Vagina (tissue), 2 donors: ENCODE measurements around the gene FGR. TPM values are rescaled to one million over a fixed set of nuclear protein-coding genes. Genes with fewer than 3 reads are reported as not detected.
"Not testable (repeated sequence)": the region's sequence is repeated elsewhere in the genome, so short reads cannot be mapped to it uniquely, and the experiment has no call there.

Experiments
- DNase-seq, 2 donors: peaks; one replicate each; pipeline ENCODE4 v3.0.0-alpha.2; 2017; ENCODE audit errors: extremely low spot score in 2 of 2
- H3K27ac ChIP-seq: fragments of 200-600 bp; sonication (generic); one replicate; pipeline ENCODE4 v1.5.1; 2019
- H3K27me3 ChIP-seq: fragments of 200-600 bp; sonication (generic); one replicate; pipeline ENCODE4 v1.5.1; 2019
- H3K36me3 ChIP-seq, 2 donors: fragments of 200-600 bp; sonication (generic); one replicate each; pipeline ENCODE4 v1.5.1; 2017 to 2019
- H3K4me1 ChIP-seq: fragments of 200-600 bp; sonication (generic); one replicate; pipeline ENCODE4 v1.5.1; 2019
- H3K4me3 ChIP-seq, 2 donors: fragments of 200-600 bp; sonication (generic); 1 replicate in 1 of 2; 2 replicates in 1 of 2; pipeline ENCODE4 v1.5.1; 2016 to 2019
- H3K9me3 ChIP-seq: fragments of 200-600 bp; sonication (generic); one replicate; pipeline ENCODE4 v1.5.1; 2019
- POLR2A ChIP-seq, 2 donors: fragments of 450-650 bp; IDR thresholded peaks; one replicate each; pipeline ENCODE4 v1.6.1; 2017; ENCODE audit warnings: antibody characterized with exemption in 2 of 2, mild to moderate bottlenecking in 2 of 2, moderate library complexity in 2 of 2
- POLR2AphosphoS5 ChIP-seq, 2 donors: sonication (generic); formaldehyde crosslinking; IDR thresholded peaks; one replicate each; pipeline ENCODE4 v1.9.0; 2017; ENCODE audit warnings: antibody characterized with exemption in 2 of 2, mild to moderate bottlenecking in 2 of 2, low read depth in 1 of 2; ENCODE audit not compliant: insufficient read depth in 1 of 2
- intact Hi-C: fragments of 100-400 bp; cut with DNase I; formaldehyde crosslinking; loops from one replicate; pipeline ENCODE4 v1.15.1; 2023
- total RNA-seq: library from RNA; depleted of rRNA; stranded (reverse); fragments of >200 nt; gene quantifications from one replicate; pipeline ENCODE4 v1.2.3, GENCODE V29; 2016
- TF ChIP-seq, protein P1 (sequence below), 3 experiments: fragments of 450-650 bp in 2 of 3; fragments of 200-600 bp in 1 of 3; sonication (generic) in 1 of 3; IDR thresholded peaks; one replicate each; pipeline ENCODE4 v1.5.1; 2017 to 2019; ENCODE audit warnings: antibody characterized with exemption in 3 of 3, mild to moderate bottlenecking in 2 of 3, moderate library complexity in 2 of 3

The FGR gene
- 18.4 TPM for total RNA-seq

DNA sequence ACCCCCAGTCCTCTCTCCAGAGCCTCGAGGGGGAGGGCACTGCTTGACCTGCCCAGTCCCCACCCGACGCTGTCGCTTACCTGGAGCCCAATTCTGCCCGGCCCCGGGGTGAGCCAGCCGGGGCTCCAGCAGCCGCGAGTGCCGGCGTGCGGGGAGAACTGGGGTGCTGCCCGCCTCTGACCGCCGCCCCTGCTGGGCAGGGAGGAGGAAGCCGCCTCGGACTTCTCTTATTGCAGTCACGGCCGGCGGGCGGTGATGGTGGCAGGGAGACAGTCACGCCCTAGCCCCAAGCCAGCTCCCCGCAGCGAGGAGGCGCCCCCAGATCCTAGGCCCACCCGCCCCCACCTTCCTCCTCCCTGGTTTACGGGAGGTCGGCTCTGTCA lies at the start of gene FGR:
FGR (minus strand) TSS at position 201 of the 383 bp plus-strand sequence. CDS start 11,269 bp downstream, outside the sequence.
- no peaks in the 10 kb centered on the region for H3K9me3 ChIP-seq
- intact Hi-C loops, result no loop called here
- TF ChIP-seq POLR2A (IDR thresholded peaks at IDR 0.05) (no peak), POLR2AphosphoS5 (IDR thresholded peaks at IDR 0.05; ENCODE audit: insufficient read depth in 1 of 2, low read depth in 1 of 2) (no peak)
- TF ChIP-seq, protein P1, sequence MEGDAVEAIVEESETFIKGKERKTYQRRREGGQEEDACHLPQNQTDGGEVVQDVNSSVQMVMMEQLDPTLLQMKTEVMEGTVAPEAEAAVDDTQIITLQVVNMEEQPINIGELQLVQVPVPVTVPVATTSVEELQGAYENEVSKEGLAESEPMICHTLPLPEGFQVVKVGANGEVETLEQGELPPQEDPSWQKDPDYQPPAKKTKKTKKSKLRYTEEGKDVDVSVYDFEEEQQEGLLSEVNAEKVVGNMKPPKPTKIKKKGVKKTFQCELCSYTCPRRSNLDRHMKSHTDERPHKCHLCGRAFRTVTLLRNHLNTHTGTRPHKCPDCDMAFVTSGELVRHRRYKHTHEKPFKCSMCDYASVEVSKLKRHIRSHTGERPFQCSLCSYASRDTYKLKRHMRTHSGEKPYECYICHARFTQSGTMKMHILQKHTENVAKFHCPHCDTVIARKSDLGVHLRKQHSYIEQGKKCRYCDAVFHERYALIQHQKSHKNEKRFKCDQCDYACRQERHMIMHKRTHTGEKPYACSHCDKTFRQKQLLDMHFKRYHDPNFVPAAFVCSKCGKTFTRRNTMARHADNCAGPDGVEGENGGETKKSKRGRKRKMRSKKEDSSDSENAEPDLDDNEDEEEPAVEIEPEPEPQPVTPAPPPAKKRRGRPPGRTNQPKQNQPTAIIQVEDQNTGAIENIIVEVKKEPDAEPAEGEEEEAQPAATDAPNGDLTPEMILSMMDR (IDR thresholded peaks at IDR 0.05), result no peak
- no peaks in the 10 kb centered on the region for H3K27me3 ChIP-seq
- H3K4me3 ChIP-seq, result peak within 1 kb of the TSS; percentile 50 to 52
- peak within 1 kb of the TSS; percentile 65 for H3K27ac ChIP-seq
- H3K36me3 ChIP-seq, result no peaks in the 10 kb centered on the region
- H3K4me1 ChIP-seq, result peaks cover 47% of the 10 kb centered on the region
- no peak for DNase-seq

GRCh38 chr1:27684176-27684575 lies 49.2 kb upstream of the FGR start:
- TF ChIP-seq POLR2A (IDR thresholded peaks at IDR 0.05) (no peak), POLR2AphosphoS5 (IDR thresholded peaks at IDR 0.05; ENCODE audit: insufficient read depth in 1 of 2, low read depth in 1 of 2) (no peak)
- TF ChIP-seq, protein P1 (IDR thresholded peaks at IDR 0.05), result no peak
- H3K9me3 ChIP-seq, result peaks cover 5% of the 10 kb centered on the region
- no peak for DNase-seq
- H3K27me3 ChIP-seq, result no peaks in the 10 kb centered on the region
- intact Hi-C loops, result no loop called here
- H3K27ac ChIP-seq, result no peak overlapping the region
- no peak overlapping the region for H3K4me3 ChIP-seq
- no peaks in the 10 kb centered on the region for H3K4me1 ChIP-seq
- no peaks in the 10 kb centered on the region for H3K36me3 ChIP-seq

- Histone ChIP-seq H3K4me1 (no peaks in the 10 kb centered on the region), H3K36me3 (no peaks in the 10 kb centered on the region), H3K27me3 (no peaks in the 10 kb centered on the region), H3K9me3 (peaks cover 5% of the 10 kb centered on the region), H3K27ac (no peak overlapping the region), H3K4me3 (no peak overlapping the region)
- intact Hi-C loops, result no loop called here
- DNase-seq, result no peak
- TF ChIP-seq, protein P1 (IDR thresholded peaks at IDR 0.05), result no peak
- no peak for TF ChIP-seq POLR2AphosphoS5 (IDR thresholded peaks at IDR 0.05; ENCODE audit: insufficient read depth in 1 of 2, low read depth in 1 of 2)
- no peak for TF ChIP-seq POLR2A (IDR thresholded peaks at IDR 0.05)
Observed at GRCh38 chr1:27682351-27682944, 47.5 kb upstream of the FGR start.

- H3K9me3 ChIP-seq, result not testable (repeated sequence)
Observed at GRCh38 chr1:27681580-27681979, 46.6 kb upstream of the FGR start.

DNA sequence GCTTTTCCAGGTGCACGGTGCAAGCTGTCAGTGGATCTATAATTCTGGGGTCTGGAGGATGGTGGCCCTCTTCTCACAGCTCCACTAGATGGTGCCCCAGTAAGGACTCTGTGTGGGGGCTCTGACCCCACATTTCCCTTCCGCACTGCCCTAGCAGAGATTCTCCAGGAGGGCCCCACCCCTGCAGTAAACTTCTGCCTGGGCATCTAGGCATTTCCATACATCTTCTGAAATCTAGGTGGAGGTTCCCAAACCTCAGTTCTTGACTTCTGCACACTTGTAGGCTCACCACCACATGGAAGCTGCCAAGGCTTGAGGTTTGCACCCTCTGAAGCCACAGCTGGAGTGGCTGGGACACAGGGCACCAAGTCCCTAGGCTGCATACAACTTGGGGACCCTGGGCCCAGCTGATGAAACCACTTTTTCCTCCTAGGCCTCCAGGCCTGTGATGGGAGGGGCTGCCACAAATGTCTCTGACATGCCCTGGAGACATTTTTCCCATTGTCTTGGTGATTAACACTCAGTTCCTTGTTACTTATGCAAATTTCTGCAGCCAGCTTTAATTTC lies 45.3 kb upstream of the FGR start:
- intact Hi-C loops, result not testable (repeated sequence)

More at GRCh38 chr1:27681580-27681979, 46.6 kb upstream of the FGR start:
- H3K4me3 ChIP-seq, H3K27me3 ChIP-seq, H3K36me3 ChIP-seq, H3K27ac ChIP-seq, intact Hi-C loops, H3K4me1 ChIP-seq, DNase-seq: not testable (repeated sequence)

DNA sequence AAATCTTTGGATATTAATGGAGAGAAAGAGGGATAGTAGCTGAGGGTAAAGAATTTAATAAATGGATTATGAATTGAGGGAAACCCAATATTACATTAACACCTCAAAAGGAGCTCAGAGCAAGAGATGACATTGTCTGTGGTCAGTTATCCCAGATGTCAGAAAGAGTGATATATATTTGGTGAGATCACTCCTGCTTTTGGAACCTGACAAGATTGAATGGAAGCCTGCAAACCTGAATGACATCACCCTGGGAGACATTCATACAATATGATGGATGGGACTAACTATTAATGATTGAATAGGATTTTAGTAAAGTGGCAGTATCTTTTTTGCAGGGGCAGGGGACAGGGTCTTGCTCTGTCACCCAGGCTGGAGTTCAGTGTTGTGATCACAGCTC lies 43.8 kb upstream of the FGR start:
- H3K27ac ChIP-seq, result no peak overlapping the region
- TF ChIP-seq, protein P1 (IDR thresholded peaks at IDR 0.05), result no peak
- TF ChIP-seq POLR2A (IDR thresholded peaks at IDR 0.05), result no peak
- no peak for TF ChIP-seq POLR2AphosphoS5 (IDR thresholded peaks at IDR 0.05; ENCODE audit: insufficient read depth in 1 of 2, low read depth in 1 of 2)
- H3K4me3 ChIP-seq, result no peak overlapping the region
- intact Hi-C loops, result loop anchor here (10.0 kb wide), 1 partner anchor 46 kb away; the partner anchor contains the start of gene FAM76A
- H3K9me3 ChIP-seq, result peaks cover 5% of the 10 kb centered on the region
- no peaks in the 10 kb centered on the region for H3K4me1 ChIP-seq
- DNase-seq, result no peak
- no peaks in the 10 kb centered on the region for H3K36me3 ChIP-seq
- no peaks in the 10 kb centered on the region for H3K27me3 ChIP-seq

More for the DNA sequence above, 45.3 kb upstream of the FGR start:
- not testable (repeated sequence) for H3K36me3 ChIP-seq, H3K4me3 ChIP-seq, DNase-seq, H3K27ac ChIP-seq, H3K4me1 ChIP-seq, H3K9me3 ChIP-seq, H3K27me3 ChIP-seq
